ENCODE results near the gene DRD3. TPM values are rescaled to one million over a fixed set of nuclear protein-coding genes. Genes with fewer than 3 reads are reported as not detected.

DRD3 gene
- total RNA-seq, 1 experiment from 2014 or later, result not detected

DNA sequence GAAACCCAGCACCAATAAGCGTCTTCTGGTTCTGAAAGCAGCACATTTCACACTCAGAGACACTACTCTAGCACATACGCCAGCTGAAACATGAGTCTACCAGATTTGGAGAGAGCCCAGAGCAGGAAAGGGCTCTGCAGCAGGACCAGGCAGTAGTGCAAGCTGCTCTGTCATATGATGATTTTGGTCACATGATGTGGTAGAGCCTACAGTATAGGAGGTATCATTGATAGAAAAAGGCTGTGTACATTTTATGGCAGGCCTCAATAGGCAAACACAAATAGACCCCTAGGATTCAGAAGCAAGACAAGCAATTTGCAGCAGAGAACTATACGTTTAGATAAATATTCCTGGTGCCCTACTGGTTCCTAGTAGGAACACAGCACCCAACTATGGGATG is 64.1 kb downstream of the DRD3 start:
- H3K36me3 ChIP-seq (ENCODE audit: insufficient read depth, low read length, poor library complexity, severe bottlenecking), result no peaks in the 10 kb centered on the region
- no peak for DNase-seq (ENCODE audit: low spot score)
- no peak overlapping the region for H3K4me3 ChIP-seq (ENCODE audit: low read depth, low read length, poor library complexity, severe bottlenecking)
- no peak overlapping the region for H3K27ac ChIP-seq (ENCODE audit: low read depth, low read length, poor library complexity, severe bottlenecking)
- no peaks in the 10 kb centered on the region for H3K4me1 ChIP-seq (ENCODE audit: insufficient read depth, low read length, poor library complexity, severe bottlenecking)
- POLR2A ChIA-PET (ENCODE audit: low non-redundant PET), result no interaction called here
- CTCF ChIA-PET, result no interaction called here
- no peaks in the 10 kb centered on the region for H3K27me3 ChIP-seq (replicated peaks; ENCODE audit: insufficient read depth, low read depth, low read length, poor library complexity)
- intact Hi-C loops (cut with micrococcal nuclease; ENCODE audit: unreplicated experiment), result no loop called here
- no TSS peak for BruUV-seq (replicated peaks)
- H3K9me3 ChIP-seq (ENCODE audit: low read depth, low read length, poor library complexity, severe bottlenecking), result no peaks in the 10 kb centered on the region
- TF ChIP-seq CTCF (conservative IDR thresholded peaks at IDR 0.05; ENCODE audit: low read depth, low read length) (no peak), EZH2 (IDR thresholded peaks at IDR 0.05; ENCODE audit: borderline replicate concordance, low read depth, low read length, poor library complexity, severe bottlenecking) (no peak)

GRCh38 chr3:114112696-114113095 is 66.2 kb downstream of the DRD3 start:
- Histone ChIP-seq H3K9me3 (ENCODE audit: low read depth, low read length, poor library complexity, severe bottlenecking) (no peaks in the 10 kb centered on the region), H3K27me3 (replicated peaks; ENCODE audit: insufficient read depth, low read depth, low read length, poor library complexity) (no peaks in the 10 kb centered on the region), H3K4me1 (ENCODE audit: insufficient read depth, low read length, poor library complexity, severe bottlenecking) (no peaks in the 10 kb centered on the region), H3K4me3 (ENCODE audit: low read depth, low read length, poor library complexity, severe bottlenecking) (no peak overlapping the region), H3K27ac (ENCODE audit: low read depth, low read length, poor library complexity, severe bottlenecking) (no peak overlapping the region), H3K36me3 (ENCODE audit: insufficient read depth, low read length, poor library complexity, severe bottlenecking) (no peaks in the 10 kb centered on the region)
- POLR2A ChIA-PET (ENCODE audit: low non-redundant PET), result no interaction called here
- CTCF ChIA-PET, result interaction anchor here (0.6 kb wide), 1 partner anchor 19 kb away, joined by 3 read pairs; no protein-coding TSS in a partner anchor
- TF ChIP-seq EZH2 (IDR thresholded peaks at IDR 0.05; ENCODE audit: borderline replicate concordance, low read depth, low read length, poor library complexity, severe bottlenecking), result no peak
- TF ChIP-seq CTCF (conservative IDR thresholded peaks at IDR 0.05; ENCODE audit: low read depth, low read length), result no peak
- no TSS peak for BruUV-seq (replicated peaks)
- intact Hi-C loops (cut with micrococcal nuclease; ENCODE audit: unreplicated experiment), result no loop called here
- peak; percentile 68 for DNase-seq (ENCODE audit: low spot score)

- CTCF ChIA-PET, result no interaction called here
- TF ChIP-seq CTCF (conservative IDR thresholded peaks at IDR 0.05; ENCODE audit: low read depth, low read length) (no peak), EZH2 (IDR thresholded peaks at IDR 0.05; ENCODE audit: borderline replicate concordance, low read depth, low read length, poor library complexity, severe bottlenecking) (no peak)
- no TSS peak for BruUV-seq (replicated peaks)
- H3K9me3 ChIP-seq (ENCODE audit: low read depth, low read length, poor library complexity, severe bottlenecking), result no peaks in the 10 kb centered on the region
- H3K27me3 ChIP-seq (replicated peaks; ENCODE audit: insufficient read depth, low read depth, low read length, poor library complexity), result no peaks in the 10 kb centered on the region
- no peak overlapping the region for H3K4me3 ChIP-seq (ENCODE audit: low read depth, low read length, poor library complexity, severe bottlenecking)
- H3K4me1 ChIP-seq (ENCODE audit: insufficient read depth, low read length, poor library complexity, severe bottlenecking), result no peaks in the 10 kb centered on the region
- POLR2A ChIA-PET (ENCODE audit: low non-redundant PET), result no interaction called here
- DNase-seq (ENCODE audit: low spot score), result no peak
- H3K27ac ChIP-seq (ENCODE audit: low read depth, low read length, poor library complexity, severe bottlenecking), result no peak overlapping the region
- intact Hi-C loops (cut with micrococcal nuclease; ENCODE audit: unreplicated experiment), result no loop called here
- no peaks in the 10 kb centered on the region for H3K36me3 ChIP-seq (ENCODE audit: insufficient read depth, low read length, poor library complexity, severe bottlenecking)
Measured at GRCh38 chr3:114111060-114111770, 67.6 kb downstream of the DRD3 start.
